Glomerular visceral epithelial cell (primary cell): ENCODE data around the gene ANKS1B.
A peak's percentile ranks its signal among the peaks of the same experiment; 100 is the strongest.

ENCODE experiments used
- DNase-seq: peaks from one replicate; pipeline ENCODE4 v3.0.0-alpha.2; 2016; ENCODE audit errors: extremely low spot score

ANKS1B gene

GRCh38 chr12:99454539-99455172 lies 530.1 kb downstream of the ANKS1B start:
- no peak for DNase-seq

- DNase-seq: no peak
These were observed 530.7 kb downstream of the ANKS1B start for GRCh38 chr12:99453836-99454538.

DNA sequence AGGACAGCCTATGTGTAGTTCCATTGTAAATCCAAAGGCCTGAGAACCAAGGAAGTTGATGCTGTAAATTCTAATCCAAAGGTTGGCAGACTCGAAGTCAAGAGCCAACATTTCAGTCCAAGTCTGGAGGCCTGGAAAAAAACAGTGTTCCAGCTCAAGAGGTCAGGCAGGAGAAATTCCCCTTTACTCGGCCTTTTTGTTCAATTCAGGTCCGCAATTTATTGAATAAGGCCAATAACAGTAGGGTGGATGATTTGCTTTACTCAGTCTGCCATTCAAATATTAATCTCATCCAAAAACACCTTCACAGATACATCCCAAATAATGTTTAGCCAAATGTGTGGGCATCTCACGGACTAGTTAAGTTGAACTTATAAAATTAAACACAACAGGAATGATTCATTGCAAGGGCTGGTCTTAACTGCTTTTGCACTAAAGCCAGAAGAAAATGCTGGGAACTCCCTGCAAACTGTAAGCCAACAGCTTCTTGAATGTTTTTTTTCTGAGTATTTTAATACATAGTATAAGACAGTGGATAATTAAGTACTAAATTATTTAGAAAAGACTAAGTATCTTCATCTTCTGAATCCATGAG lies 534.6 kb downstream of the ANKS1B start:
- DNase-seq: no peak

GRCh38 chr12:99444859-99445316 lies 539.8 kb downstream of the ANKS1B start:
- DNase-seq: peak; percentile 26

DNA sequence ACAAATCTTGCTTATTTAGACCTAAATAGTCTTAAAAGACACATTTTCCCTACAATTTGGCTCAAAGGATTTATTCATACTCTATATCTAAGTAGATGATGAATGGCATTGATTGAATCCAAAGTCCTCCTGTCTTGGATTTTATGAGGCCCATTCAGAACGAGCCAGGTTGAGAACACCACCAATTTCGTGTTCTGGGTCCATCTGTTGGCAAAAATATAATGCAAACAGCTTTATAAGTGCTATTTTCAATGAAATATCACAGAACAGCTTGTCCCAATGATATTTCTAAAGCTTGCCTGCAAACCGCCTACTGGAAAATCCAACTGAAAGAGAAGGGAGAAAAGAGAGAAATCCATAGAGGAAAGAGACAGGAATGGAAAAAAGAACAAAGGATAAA lies 542.0 kb downstream of the ANKS1B start:
- DNase-seq: no peak

DNA sequence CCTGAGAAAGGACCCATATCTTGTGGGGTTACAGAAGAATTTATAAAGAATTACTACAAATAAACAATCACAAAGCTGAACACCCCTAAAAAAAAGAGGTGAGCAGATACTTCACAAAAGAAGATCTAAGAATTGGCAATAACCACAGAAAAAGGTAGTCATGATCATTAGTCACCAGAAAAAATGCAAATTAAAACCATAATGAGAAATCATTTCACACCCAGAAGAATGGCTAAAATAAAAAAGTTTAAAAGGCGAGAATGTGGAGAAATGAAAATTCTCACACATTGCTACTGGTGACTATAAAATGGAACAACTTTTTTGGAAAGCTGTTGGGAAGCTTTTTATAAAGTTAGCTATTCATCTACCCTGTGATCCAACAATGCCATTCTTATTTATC lies 545.3 kb downstream of the ANKS1B start:
- no peak for DNase-seq

DNA sequence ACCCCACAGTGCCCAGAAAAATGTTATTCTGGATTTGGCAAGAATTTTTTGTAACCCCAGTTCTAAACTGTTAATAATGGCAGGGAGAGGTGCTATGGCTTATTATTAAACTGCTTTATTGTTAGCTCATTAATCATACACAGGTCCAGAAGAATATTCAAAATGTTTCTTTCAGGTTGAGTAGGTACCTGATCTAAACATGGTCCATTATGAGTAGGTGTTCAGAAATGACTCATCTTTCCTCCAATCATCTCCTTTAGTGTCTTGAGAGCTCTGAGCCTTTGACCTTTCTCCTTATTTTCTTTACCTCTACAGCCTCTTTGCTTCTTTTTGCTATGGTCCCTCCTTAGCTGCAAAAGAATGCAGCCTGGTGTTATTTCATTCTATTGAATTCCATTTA lies 548.2 kb downstream of the ANKS1B start:
- DNase-seq: no peak

DNA sequence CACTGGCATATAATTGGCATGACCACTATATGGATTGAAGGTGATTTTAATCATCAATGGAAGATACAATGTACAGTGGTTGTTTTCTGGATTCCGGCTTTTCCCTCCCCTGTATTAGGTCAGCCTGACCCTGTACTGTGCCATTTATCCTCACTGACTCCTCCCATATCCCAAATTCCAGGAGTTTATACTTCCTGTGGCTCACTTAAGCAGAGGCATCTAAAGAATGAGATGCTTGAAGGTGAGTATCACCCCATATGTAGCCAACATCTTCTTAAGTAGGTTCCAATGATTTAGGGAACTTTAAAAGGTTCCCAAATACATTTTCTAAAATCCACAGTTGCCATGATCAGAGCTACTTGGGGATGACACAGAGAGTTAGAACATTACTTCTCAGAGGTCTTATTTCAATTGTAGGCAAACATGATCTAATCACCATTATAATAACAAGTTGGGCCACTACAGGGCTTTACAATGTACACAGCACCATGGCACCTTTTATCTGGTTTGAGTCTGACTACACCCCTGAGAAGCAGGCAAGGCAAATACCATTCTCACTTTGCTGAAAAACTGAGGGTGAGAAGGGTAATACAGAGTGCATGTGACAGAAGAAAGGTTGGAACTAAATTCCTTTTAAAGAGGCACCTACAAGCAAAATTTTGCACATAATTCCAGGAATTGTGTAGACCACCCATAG lies 549.5 kb downstream of the ANKS1B start:
- DNase-seq: no peak

DNA sequence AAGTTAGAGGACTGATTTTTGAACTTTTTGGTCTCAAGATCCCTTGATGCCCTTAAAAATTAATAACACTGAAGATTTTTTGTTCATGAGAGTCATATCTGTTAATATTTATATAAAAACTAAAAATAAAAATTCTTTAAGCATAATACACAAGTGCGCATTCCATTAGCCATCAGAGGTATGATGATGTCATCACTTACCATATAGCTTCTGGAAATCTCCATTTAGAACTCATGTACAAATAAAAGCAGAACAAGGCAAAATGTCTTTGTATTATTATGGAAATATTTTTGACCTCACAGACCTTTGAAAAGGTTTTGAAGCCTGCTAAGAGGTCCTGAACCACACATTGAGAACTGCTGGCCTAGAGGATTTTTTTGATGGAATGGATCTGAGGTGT lies 551.6 kb downstream of the ANKS1B start:
- DNase-seq: no peak

- DNase-seq: no peak
These were observed 553.5 kb downstream of the ANKS1B start for GRCh38 chr12:99431203-99431602.

DNA sequence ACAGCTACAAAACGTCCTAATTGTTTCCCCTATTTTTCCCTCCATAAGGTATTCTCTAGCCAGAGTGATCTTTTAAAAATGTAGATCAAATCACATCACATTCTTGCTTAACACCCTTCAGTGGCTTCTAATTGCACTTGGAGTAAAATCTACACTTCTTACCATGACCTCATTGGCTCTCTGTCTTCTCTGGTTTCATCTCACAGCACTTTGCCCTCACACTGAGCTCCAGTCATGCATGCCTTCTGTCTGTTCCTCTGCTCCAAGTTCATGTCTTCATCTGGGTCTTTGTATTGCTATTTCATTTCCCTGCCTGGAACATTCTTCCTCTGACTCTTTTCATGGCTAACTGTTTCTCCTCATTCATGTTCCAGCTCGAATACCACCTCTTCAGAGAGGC lies 557.6 kb downstream of the ANKS1B start:
- peak; percentile 67 for DNase-seq

DNA sequence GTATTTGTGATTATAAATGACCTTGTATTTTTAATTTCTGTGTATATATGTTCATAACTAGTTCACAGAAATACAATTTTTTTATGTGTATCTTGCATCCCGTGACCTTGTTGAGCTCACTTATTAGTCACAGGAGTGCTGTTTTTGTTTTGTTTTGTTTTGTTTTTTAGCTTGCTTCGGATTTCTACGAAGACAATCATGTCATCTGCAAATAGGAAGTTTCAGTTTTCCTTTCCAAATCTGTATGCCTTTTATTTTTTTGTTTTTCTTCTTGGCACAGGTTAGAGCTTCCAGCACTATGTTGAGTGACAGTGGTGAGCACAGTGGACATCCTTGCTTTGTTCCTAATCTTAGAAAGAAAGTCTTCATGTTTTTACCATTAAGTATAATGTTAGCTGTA lies 566.4 kb downstream of the ANKS1B start:
- DNase-seq: no peak

- no peak for DNase-seq
These were observed 571.0 kb downstream of the ANKS1B start for GRCh38 chr12:99413751-99414150.

DNA sequence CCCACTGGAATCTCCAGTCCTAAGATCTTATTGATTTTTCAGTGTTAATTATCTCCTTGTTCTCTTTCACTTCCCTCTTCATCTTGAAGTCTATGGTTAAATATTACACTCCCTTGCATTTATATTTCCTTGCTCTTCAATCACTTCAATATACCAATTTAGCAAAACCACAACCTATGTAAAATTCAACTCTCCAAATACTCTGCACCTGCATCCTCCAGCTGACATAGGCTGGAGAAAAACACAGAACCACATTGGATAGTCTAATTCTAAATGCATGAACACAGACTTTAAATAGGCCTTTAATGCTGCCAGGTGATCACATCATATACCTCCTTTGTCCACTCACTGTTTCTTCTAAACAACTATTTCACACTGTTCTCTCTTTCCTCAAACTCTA lies 591.0 kb downstream of the ANKS1B start:
- DNase-seq: no peak

- DNase-seq: no peak
These were observed 592.5 kb downstream of the ANKS1B start for GRCh38 chr12:99392091-99392850.

DNA sequence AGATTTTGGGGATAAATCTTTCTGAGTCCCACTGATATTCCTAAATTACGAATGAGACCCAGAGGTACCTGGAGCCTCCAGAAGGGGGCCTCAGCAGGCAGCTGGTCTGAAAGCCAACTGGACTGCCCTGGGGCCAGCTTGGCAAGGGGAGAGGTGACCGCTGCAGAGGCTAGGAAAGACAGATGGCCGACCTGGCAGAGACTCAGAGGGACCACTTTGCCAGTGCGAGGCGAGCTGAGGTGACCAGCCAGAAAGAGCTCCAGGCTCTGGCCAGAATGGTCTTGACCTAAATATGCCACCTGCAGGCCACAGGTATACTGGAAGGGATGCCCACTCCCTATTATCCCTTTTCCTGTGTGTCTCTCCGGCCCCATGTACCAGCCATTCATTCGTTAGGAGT lies 594.0 kb downstream of the ANKS1B start:
- DNase-seq: peak; percentile 11

DNA sequence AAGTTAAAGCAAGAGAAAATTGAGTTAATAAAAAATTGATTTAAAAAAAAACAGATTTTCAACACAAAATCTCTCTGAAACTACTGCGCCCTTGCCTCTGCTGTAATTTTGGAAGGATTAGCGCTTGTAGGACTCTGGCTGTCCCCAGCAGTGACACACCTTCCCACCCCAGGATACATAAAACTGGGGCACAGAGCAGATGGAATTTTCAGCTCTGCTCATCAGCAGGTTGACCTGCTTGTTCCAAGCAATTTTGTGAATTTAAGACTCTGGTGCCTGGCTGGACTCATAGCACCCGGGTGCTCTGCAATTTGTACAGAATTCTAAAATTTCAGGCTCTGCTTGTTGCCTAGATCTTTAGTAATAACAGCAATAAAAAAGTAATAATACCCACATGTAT lies 595.0 kb downstream of the ANKS1B start:
- no peak for DNase-seq

- DNase-seq: no peak
These were observed 596.0 kb downstream of the ANKS1B start for GRCh38 chr12:99388671-99389195.

DNA sequence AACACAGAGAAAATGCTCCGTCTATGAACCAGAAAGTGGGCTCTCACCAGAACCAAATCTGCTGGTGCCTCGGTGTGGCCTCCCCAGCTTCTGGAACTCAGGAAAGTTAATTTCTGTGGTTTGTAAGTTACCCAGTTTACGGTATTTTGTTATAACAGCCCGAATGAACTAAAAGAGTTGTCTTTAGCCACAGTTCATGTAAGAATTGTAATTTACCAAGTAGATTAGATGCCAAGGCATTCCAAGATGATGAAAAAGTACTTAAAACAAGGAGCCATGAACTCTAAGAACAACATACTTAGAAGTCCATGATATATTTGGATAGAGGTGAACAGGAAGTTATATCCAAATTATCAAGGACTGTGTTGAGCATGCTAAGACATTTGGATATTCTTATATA lies 597.1 kb downstream of the ANKS1B start:
- no peak for DNase-seq

- DNase-seq: peak; percentile 6
These were observed 597.8 kb downstream of the ANKS1B start for GRCh38 chr12:99386907-99387306.

DNA sequence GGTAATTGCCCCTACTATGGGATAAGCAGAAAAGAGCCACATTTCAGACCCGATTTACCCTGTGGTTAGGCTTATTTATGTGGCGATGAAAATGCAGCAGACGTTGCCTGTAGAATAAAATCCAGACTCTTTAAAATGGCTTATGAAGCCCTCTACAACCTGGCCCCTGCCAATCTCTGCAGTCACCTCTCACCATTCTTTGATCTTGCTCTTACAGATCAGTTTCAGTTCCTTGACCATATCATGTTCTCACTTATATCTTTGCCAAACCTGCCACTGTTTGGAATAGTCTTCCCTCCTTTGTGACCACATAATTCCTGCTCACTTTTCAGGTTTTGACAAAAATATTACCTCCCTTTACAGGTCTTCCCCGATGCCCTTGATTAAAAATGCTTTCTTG lies 601.5 kb downstream of the ANKS1B start:
- no peak for DNase-seq

GRCh38 chr12:99381992-99382391 lies 602.7 kb downstream of the ANKS1B start:
- no peak for DNase-seq
